GM21390 (cell line): Measurements from ENCODE around the gene PAX2.

Source experiments
- ATAC-seq: cut with Tn5 transposase; IDR thresholded peaks from one replicate; pipeline ENCODE4 v1.9.1; 2021; ENCODE audit not compliant: unreplicated experiment

The PAX2 gene

DNA sequence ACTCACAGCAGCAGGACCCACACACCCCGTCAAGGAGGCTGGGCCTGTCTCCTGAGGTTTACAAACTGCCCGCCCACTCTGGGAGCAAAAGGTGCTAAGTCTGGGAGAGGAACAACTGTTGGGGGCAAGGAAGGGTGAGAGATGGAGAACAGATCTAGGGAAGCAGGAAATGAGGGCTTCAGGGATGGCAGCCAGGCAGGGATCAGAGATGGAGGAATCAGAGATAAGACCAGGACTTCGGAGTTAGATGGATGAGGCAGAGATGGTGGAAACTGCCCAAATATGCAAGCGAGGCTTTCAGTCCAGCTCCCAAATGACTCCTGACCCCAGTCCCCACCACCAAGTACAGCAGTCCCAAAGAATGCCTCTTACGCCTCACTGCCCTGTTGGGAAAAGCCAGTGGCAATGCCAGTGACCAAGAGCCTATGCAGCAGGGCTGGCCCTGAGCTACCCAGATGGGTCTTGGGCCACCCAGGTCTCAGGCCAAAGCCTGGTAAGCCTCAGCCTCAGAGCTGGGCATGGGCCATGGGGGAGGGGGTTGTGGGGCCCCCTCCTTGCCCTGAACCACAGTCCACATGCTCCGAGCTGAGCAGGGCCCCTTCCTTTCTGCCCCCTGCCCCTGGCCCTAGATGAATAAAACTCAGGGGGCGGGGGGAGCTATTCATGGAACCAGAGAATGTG is 127.9 kb downstream of the PAX2 start:
- no peak for ATAC-seq

DNA sequence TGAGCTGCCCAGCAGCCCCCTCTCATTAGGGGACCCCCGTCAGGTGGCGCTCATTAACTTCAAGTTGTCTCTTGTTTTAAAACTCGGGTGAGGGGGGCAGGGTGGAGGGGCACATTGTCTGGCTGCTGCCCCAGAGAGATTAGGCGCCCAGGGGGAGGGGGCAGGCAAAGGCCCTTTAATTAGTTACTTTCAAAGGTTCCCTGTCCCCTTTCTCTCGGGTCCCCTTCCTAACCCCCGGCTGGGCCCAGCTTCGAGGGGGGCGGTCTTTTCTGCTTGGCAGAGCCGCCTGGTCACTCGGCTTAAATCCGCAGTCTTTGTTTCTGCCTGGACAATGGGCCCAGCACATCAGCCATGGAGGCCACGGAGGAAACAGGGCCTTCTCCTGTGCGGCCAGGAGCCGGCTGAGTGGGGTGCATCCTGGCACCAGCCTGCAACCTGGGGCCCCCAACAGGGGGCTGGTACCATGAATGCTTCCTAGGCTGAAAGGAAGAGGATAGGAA is 128.5 kb downstream of the PAX2 start:
- ATAC-seq, result no peak

GRCh38 chr10:100874702-100875483 is 129.5 kb downstream of the PAX2 start:
- ATAC-seq, result no peak

- ATAC-seq, result no peak
These were observed 130.2 kb downstream of the PAX2 start for GRCh38 chr10:100875484-100876166.

DNA sequence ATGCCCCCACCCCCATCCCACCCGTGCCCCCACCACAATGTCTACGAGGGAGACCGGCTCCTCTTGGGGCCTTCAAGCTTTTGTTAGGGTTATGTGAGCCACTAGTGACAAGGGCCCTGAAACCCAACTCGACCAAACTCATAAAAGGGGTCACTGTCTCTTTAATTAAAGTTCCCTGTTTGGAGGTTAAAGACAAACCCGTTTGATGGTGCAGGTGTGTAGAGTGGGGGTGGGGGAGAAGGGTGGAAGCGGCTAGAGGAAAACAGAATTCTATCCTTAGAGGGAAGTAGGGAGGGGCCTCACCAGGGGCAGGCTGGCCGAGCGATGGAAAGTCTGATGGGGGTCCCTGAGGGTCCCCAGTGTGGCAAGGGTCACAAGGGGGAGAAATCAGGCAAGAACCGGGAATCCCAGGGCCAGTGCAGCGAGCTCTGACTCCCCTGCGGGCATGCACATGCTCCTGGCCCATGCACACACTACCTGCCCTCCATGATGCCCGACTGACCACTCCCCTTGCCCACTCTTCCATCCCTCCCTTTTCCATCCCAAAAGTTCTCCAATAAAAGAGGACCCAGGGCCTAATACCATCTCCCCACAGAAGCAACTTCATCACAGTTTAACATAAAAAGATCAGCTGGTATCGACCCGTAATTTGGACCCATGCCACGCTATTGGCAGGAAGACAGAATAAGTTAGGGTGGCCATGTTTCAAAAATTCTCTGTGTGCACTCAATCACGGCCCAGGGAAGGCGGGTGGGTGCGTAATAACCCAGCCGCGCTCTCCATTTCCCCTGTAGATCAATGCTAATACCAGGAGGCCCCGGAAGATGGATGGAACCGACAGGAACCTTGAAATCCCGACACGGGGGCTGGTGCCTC is 131.4 kb downstream of the PAX2 start:
- ATAC-seq, result no peak

DNA sequence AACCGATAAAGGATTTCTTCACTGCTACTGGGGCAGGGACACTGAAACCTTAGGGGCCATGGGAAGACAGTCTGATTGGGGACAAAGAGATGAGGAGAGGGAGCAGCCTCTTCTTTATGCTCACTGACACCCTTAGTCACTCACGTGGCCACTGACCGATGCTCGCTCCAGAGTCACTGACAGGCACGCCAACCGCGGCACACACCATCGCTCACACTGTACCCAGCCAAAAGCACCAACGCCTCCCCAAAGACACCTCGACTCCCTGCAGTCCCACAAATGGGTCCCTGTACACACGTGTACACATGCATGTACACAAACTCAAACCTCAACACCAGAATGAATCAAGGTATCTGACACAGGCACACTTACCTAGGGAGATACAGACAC is 132.1 kb downstream of the PAX2 start:
- ATAC-seq, result no peak

- no peak for ATAC-seq
These were observed 133.0 kb downstream of the PAX2 start for GRCh38 chr10:100878291-100878910.
